Dermis microvascular lymphatic vessel endothelial cell (primary cell): Measurements from ENCODE around the gene EPB41L2. TPM values are rescaled to one million over a fixed set of nuclear protein-coding genes. Genes with fewer than 3 reads are reported as not detected.
"Not testable (repeated sequence)": the region's sequence is repeated elsewhere in the genome, so short reads cannot be mapped to it uniquely, and the experiment has no call there.

ENCODE experiments used
- DNase-seq, 2 donors: peaks; one replicate each; pipeline versions ENCODE4 v3.0.0 to v3.0.0-alpha.2; 2010; ENCODE audit warnings: low read depth in 2 of 2
- total RNA-seq: library from RNA; depleted of rRNA; stranded (reverse); fragments of >200 nt; gene quantifications from 2 replicates; pipeline ENCODE4 v1.2.1, GENCODE V29; 2014

Gene EPB41L2
- total RNA-seq: 78.8 and 159 TPM in 2 replicates

- peak; percentile 65 to 90 for DNase-seq
These were observed at the start of gene EPB41L2 for GRCh38 chr6:131063028-131063763. Gene EPB41L2 (minus strand): TSS chr6:131063245. CDS start chr6:130956485, 106,760 bp downstream.

GRCh38 chr6:131112249-131112648, 49.2 kb upstream of the EPB41L2 start:
- no peak for DNase-seq

- peak in 1 of 2 donors; percentile 49 for DNase-seq
These were observed 44.1 kb upstream of the EPB41L2 start for GRCh38 chr6:131107151-131107550.

- DNase-seq: no peak
These were observed 40.9 kb upstream of the EPB41L2 start for GRCh38 chr6:131103901-131104300.

GRCh38 chr6:131103296-131103695, 40.3 kb upstream of the EPB41L2 start:
- no peak for DNase-seq

GRCh38 chr6:131101911-131102680, 39.1 kb upstream of the EPB41L2 start:
- DNase-seq: no peak

- DNase-seq: no peak
These were observed 33.7 kb upstream of the EPB41L2 start for GRCh38 chr6:131096786-131097185.

GRCh38 chr6:131093334-131093733, 30.3 kb upstream of the EPB41L2 start:
- DNase-seq: no peak

- DNase-seq: not testable (repeated sequence)
These were observed 28.9 kb upstream of the EPB41L2 start for GRCh38 chr6:131091944-131092343.

DNA sequence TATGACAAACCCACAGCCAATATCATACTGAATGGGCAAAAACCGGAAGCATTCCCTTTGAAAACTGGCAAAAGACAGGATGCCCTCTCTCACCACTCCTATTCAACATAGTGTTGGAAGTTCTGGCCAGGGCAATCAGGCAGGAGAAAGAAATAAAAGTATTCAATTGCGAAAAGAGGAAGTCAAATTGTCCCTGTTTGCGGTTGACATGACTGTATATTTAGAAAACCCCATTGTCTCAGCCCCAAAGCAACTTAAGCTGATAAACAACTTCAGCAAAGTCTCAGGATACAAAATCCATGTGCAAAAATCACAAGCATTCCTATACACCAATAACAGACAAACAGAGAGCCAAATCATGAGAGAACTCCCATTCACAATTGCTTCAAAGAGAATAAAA, 27.3 kb upstream of the EPB41L2 start:
- not testable (repeated sequence) for DNase-seq

DNA sequence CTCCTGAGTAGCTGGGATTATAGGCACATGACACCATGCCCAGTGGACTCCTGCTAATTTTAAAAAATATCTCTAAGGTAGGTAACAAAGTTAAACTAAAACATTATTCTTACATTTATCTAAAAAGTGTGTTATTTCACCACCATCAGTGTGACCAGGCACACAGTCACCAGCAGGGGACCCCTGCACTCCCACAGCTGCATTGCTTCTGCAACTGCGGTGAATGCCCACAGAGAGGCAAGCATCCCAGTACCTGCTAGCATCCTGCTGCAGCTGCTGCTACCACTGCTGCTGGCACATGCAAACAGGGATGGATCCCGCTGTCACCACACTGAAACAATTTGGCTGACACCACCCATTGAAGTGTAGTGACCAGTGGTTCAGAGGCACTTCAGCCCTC, 21.9 kb upstream of the EPB41L2 start:
- DNase-seq: no peak

- no peak for DNase-seq
These were observed 20.6 kb upstream of the EPB41L2 start for GRCh38 chr6:131083687-131084086.

DNA sequence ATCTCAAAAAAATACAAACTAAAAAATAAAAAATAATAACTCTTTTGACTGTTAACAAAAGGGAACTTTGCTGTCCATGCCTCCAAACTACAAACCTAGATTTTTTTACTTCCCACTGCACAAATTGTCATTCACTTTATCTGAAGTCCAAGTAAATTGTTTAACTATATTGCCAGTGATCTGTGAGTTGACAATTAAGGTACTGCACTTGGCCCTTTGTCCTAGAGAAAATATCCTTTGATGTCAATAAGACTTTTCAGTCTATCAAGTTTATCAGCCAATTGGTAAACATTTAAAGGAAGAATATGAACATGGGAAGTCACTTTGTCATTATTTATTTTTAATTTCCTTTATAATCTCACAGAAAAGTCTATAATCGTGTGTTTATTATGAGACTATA, 19.3 kb upstream of the EPB41L2 start:
- DNase-seq: no peak

DNA sequence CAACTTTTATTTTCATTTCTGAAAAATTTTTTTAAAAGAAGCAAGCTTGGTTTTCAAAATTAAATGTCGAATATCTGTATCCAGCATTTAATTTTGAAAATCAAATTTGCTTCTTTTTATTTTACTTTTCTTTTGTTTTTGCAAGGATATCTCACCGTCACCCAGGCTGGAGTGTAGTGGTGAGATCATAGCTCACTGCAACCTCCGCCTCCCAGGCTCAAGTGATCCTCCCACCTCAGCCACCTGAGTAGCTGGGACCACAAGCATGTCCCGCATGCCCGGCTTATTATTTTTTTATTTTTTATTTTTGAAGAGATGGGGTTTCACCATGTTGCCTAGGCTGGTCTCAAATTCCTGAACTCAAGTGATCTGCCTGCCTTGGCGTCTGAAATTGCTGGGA, 17.0 kb upstream of the EPB41L2 start:
- no peak for DNase-seq

DNA sequence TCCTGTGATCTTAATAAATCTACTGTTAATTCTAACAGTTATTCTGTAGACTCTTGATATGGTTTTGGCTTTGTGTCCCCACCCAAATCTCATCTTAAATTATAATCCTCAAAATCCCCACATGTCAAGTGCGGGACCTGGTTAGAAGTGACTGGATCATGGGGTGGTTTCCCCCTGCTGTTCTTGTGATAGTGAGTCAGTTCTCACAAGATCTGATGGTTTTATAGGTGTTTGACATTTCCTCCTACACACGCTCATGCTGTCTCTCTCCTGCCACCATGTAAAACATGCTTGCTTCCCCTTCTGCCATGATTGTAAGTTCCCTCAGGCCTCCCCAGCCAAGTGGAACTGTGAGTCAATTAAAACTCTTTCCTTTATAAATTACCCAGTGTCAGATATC, 10.5 kb upstream of the EPB41L2 start:
- DNase-seq: no peak

DNA sequence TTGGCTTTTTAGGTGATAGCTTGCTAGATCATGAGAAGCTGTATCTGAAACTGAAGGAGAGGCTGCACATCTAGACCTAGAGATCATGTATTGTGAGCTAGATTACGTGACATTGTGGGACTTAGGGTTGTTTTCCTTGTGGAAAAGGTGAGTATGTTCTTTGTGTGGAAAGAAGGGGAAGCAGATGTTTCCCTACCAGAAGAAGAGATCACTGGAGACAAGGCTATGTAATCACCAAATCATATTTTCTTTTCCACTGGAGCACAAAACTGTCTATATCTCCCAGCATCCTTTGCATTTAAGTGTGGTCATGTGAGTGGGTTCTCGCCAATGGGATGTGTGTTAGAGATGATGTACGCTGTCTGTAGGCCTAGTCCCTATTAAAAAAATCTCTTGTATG, 7.0 kb upstream of the EPB41L2 start:
- peak; percentile 75 to 86 for DNase-seq

DNA sequence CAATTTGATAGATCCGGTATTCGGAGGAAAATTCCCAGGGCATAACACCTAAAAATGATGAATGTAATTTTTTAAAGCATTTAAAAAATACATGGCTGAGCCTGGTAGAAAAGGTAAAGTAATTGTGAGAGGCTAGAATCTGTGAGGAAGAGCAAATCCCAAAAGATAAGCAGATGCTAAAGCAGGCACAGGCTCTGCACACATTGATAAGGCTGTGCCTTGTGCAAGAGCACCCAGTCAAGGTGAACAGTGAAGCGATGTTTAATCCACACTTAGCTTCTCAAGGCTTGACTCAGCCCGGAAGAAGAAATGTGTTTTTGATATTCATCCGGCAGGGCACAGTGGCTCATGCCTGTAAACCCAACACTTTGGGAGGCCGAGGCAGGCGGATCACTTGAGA, 5.1 kb upstream of the EPB41L2 start:
- DNase-seq: no peak

DNA sequence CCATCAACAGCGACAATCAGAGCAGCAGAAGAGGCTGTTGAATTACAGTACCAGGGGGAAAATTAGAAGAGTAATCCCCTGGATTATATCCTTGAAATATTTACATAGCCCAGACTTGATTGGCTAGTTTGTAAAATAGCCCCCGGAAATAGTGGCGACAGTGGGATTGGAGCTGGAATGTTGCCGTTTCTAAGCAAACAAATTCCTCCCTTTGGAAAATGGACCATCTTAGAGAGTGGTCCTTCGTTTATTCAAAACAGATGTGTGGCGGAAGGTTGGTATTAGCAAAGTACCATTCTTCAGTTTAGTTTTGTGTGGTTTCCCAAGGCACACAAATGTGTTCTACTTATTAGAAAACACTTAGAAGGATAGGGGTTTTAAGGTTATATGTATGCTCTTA, 4.5 kb upstream of the EPB41L2 start:
- DNase-seq: no peak

DNA sequence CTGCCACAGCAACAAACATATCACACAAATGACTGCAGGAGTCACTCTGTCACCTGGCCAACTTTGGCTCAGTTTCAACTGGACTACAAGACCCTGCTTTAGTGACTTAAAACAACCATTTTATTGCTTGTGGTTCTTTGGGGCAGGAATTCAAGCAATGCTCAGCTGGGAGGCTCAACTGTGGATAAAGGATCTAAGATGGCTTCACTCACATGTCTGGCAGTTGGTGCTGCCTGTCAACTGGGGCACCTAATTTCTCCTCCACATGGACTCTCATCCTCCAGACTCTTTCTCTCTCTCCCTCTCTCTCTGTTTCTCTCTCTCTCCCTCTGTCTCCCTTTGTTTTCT, 2.8 kb upstream of the EPB41L2 start:
- no peak for DNase-seq

GRCh38 chr6:131065112-131065823, 2.2 kb upstream of the EPB41L2 start:
- DNase-seq: no peak

DNA sequence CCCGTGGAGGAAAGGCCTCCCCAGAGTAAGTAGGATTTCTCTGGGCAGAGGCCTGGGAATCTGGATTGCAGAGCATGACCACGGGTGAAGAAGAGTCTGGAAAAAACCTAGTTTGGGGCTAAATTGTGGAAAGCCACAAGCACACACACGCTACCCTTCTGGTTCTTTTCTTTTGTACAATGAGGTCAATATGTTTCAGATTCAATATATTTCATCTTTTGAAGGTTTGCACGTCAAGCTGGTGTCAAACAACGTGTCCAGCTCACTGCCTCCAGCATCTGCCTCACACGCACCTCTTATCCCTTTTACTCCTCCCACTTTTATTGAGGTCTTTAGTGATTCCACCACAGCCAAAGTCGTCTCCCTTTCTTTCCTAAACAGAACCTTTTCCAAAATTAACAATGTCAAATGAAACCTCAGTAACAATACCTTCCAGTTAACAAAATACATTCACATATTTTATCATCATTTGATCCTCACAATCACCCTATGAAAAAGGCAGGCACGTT, 773 bp upstream of the EPB41L2 start:
- DNase-seq: no peak
